Neural progenitor cell (in vitro differentiated cells): ENCODE data around the gene FBLN1. TPM values are rescaled to one million over a fixed set of nuclear protein-coding genes. Genes with fewer than 3 reads are reported as not detected.
A peak's percentile ranks its signal among the peaks of the same experiment; 100 is the strongest.
"Not testable (repeated sequence)": the region's sequence is repeated elsewhere in the genome, so short reads cannot be mapped to it uniquely, and the experiment has no call there.

ENCODE experiments used
- DNase-seq: peaks from one replicate; pipeline ENCODE4 v3.0.0-alpha.2; 2016; ENCODE audit warnings: low spot score
- H2AFZ ChIP-seq: fragments of 200-600 bp; sonication (generic); replicated peaks from 2 replicates; pipeline ENCODE4 v1.6.1; 2016; ENCODE audit warnings: antibody characterized with exemption
- H3F3A ChIP-seq: fragments of 200-600 bp; sonication (generic); 2 replicates; pipeline ENCODE4 v1.6.1; 2016; ENCODE audit warnings: antibody characterized with exemption, low read depth
- H3K27ac ChIP-seq: fragments of 200-600 bp; sonication (generic); 2 replicates; pipeline ENCODE4 v1.5.1; 2016; ENCODE audit warnings: mild to moderate bottlenecking
- H3K27me3 ChIP-seq: fragments of 200-600 bp; sonication (generic); 2 replicates; pipeline ENCODE4 v1.6.1; 2016; ENCODE audit warnings: mild to moderate bottlenecking, moderate library complexity
- H3K36me3 ChIP-seq: fragments of 200-600 bp; sonication (generic); 2 replicates; pipeline ENCODE4 v1.5.1; 2016
- H3K4me1 ChIP-seq: fragments of 200-600 bp; sonication (generic); 2 replicates; pipeline ENCODE4 v1.6.1; 2016; ENCODE audit warnings: mixed run types
- H3K4me2 ChIP-seq: fragments of 200-600 bp; sonication (generic); 2 replicates; pipeline ENCODE4 v1.6.1; 2016
- H3K4me3 ChIP-seq: fragments of 200-600 bp; sonication (generic); 2 replicates; pipeline ENCODE4 v1.5.1; 2016
- H3K79me2 ChIP-seq: fragments of 200-600 bp; sonication (generic); 2 replicates; pipeline ENCODE4 v1.6.1; 2016; ENCODE audit warnings: low read depth
- H3K9ac ChIP-seq: fragments of 200-600 bp; sonication (generic); 2 replicates; pipeline ENCODE4 v1.6.1; 2016
- H3K9me3 ChIP-seq: fragments of 200-600 bp; sonication (generic); 2 replicates; pipeline ENCODE4 v1.5.1; 2016; ENCODE audit warnings: low read depth
- H4K20me1 ChIP-seq: fragments of 200-600 bp; sonication (generic); 2 replicates; pipeline ENCODE4 v1.6.1; 2016; ENCODE audit warnings: low read depth
- H3K27ac Mint-ChIP-seq: 3 replicates; pipeline ENCODE4 v1.8.0; 2021; ENCODE audit warnings: mixed read lengths
- H3K27me3 Mint-ChIP-seq: 2 replicates; pipeline ENCODE4 v1.8.0; 2022; ENCODE audit warnings: low read depth, mild to moderate bottlenecking, inconsistent platforms, moderate library complexity, mixed read lengths; ENCODE audit not compliant: insufficient read depth
- H3K36me3 Mint-ChIP-seq: 3 replicates; pipeline ENCODE4 v1.8.0; 2021; ENCODE audit warnings: mixed read lengths
- H3K4me1 Mint-ChIP-seq: 3 replicates; pipeline ENCODE4 v1.8.0; 2021; ENCODE audit warnings: mixed read lengths
- H3K4me3 Mint-ChIP-seq: 3 replicates; pipeline ENCODE4 v1.8.0; 2021; ENCODE audit warnings: mild to moderate bottlenecking, moderate library complexity, mixed read lengths
- H3K9me3 Mint-ChIP-seq: 3 replicates; pipeline ENCODE4 v1.8.0; 2020; ENCODE audit warnings: mixed read lengths
- CTCF ChIP-seq: fragments of 200-600 bp; sonication (generic); IDR thresholded peaks from 2 replicates; pipeline ENCODE4 v1.5.1; 2017; ENCODE audit warnings: antibody characterized with exemption, mild to moderate bottlenecking
- EZH2 ChIP-seq: fragments of 200-600 bp; sonication (generic); IDR thresholded peaks from 2 replicates; pipeline ENCODE4 v1.6.1; 2017; ENCODE audit warnings: antibody characterized with exemption, mild to moderate bottlenecking, moderate library complexity
- EZH2phosphoT487 ChIP-seq: fragments of 200-600 bp; sonication (generic); IDR thresholded peaks from 2 replicates; pipeline ENCODE4 v1.6.1; 2017; ENCODE audit warnings: antibody characterized with exemption
- total RNA-seq: library from RNA; depleted of rRNA; stranded (reverse); fragments of >200 nt; gene quantifications from 2 replicates; pipeline ENCODE4 v1.2.3, GENCODE V29; 2015; ENCODE audit warnings: low replicate concordance

The FBLN1 gene
- total RNA-seq, 1 donor from 2014 or later = 84.3 TPM

- DNase-seq = no peak
These were observed 85.2 kb downstream of the FBLN1 start for GRCh38 chr22:45587638-45588505.

GRCh38 chr22:45589556-45589955 is 86.9 kb downstream of the FBLN1 start:
- H4K20me1 ChIP-seq = peaks cover 9% of the 10 kb centered on the region
- no peaks in the 10 kb centered on the region for H3K36me3 Mint-ChIP-seq
- peaks cover 7% of the 10 kb centered on the region for H3K27me3 Mint-ChIP-seq
- H3K36me3 ChIP-seq = no peaks in the 10 kb centered on the region
- H3K27ac ChIP-seq = no peak overlapping the region
- no peak overlapping the region for H2AFZ ChIP-seq
- H3K4me3 Mint-ChIP-seq = no peak overlapping the region
- peaks cover 7% of the 10 kb centered on the region for H3K4me1 ChIP-seq
- DNase-seq = no peak
- no peak overlapping the region for H3K9ac ChIP-seq
- TF ChIP-seq EZH2phosphoT487 (no peak), EZH2 (no peak), CTCF (no peak)
- peaks cover 16% of the 10 kb centered on the region for H3K4me1 Mint-ChIP-seq
- no peaks in the 10 kb centered on the region for H3K79me2 ChIP-seq
- H3K27ac Mint-ChIP-seq = no peak overlapping the region
- no peaks in the 10 kb centered on the region for H3K9me3 Mint-ChIP-seq
- no peaks in the 10 kb centered on the region for H3F3A ChIP-seq
- H3K4me2 ChIP-seq = no peak overlapping the region
- no peaks in the 10 kb centered on the region for H3K27me3 ChIP-seq
- no peak overlapping the region for H3K4me3 ChIP-seq
- H3K9me3 ChIP-seq = no peaks in the 10 kb centered on the region

More at GRCh38 chr22:45587638-45588505, 85.2 kb downstream of the FBLN1 start:
- Mint-ChIP-seq H3K27ac (peak overlapping the region; percentile 28), H3K36me3 (no peaks in the 10 kb centered on the region), H3K4me1 (peaks cover 16% of the 10 kb centered on the region), H3K9me3 (no peaks in the 10 kb centered on the region), H3K4me3 (no peak overlapping the region), H3K27me3 (peaks cover 4% of the 10 kb centered on the region)
- H3K4me2 ChIP-seq = no peak overlapping the region
- no peak overlapping the region for H3K9ac ChIP-seq
- no peak overlapping the region for H3K4me3 ChIP-seq
- peaks cover 9% of the 10 kb centered on the region for H4K20me1 ChIP-seq
- no peaks in the 10 kb centered on the region for H3K79me2 ChIP-seq
- no peak overlapping the region for H2AFZ ChIP-seq
- H3K4me1 ChIP-seq = peaks cover 7% of the 10 kb centered on the region
- H3K27ac ChIP-seq = no peak overlapping the region
- H3K9me3 ChIP-seq = no peaks in the 10 kb centered on the region
- no peaks in the 10 kb centered on the region for H3K36me3 ChIP-seq
- no peak for TF ChIP-seq EZH2phosphoT487
- H3K27me3 ChIP-seq = no peaks in the 10 kb centered on the region
- no peaks in the 10 kb centered on the region for H3F3A ChIP-seq

- H3K4me2 ChIP-seq = no peak overlapping the region
- peaks cover 7% of the 10 kb centered on the region for H3K27me3 Mint-ChIP-seq
- H3K4me3 Mint-ChIP-seq = no peak overlapping the region
- no peaks in the 10 kb centered on the region for H3K79me2 ChIP-seq
- H4K20me1 ChIP-seq = peaks cover 9% of the 10 kb centered on the region
- no peaks in the 10 kb centered on the region for H3K36me3 ChIP-seq
- H3K4me3 ChIP-seq = no peak overlapping the region
- no peak overlapping the region for H3K9ac ChIP-seq
- H3K27ac Mint-ChIP-seq = peak overlapping the region; percentile 43
- no peaks in the 10 kb centered on the region for H3K9me3 Mint-ChIP-seq
- H3K27ac ChIP-seq = no peak overlapping the region
- H3F3A ChIP-seq = no peaks in the 10 kb centered on the region
- H3K4me1 ChIP-seq = peaks cover 7% of the 10 kb centered on the region
- no peaks in the 10 kb centered on the region for H3K9me3 ChIP-seq
- H3K27me3 ChIP-seq = no peaks in the 10 kb centered on the region
- H3K4me1 Mint-ChIP-seq = peaks cover 16% of the 10 kb centered on the region
- no peak overlapping the region for H2AFZ ChIP-seq
- no peak for DNase-seq
- H3K36me3 Mint-ChIP-seq = no peaks in the 10 kb centered on the region
- TF ChIP-seq EZH2phosphoT487 (no peak), EZH2 (no peak)
These were observed 87.6 kb downstream of the FBLN1 start for GRCh38 chr22:45590262-45590661.

- not testable (repeated sequence) for H4K20me1 ChIP-seq, H3K9me3 Mint-ChIP-seq, H3K4me3 Mint-ChIP-seq, H2AFZ ChIP-seq, DNase-seq, H3K4me1 ChIP-seq, H3K27me3 ChIP-seq, H3K36me3 ChIP-seq, H3K4me3 ChIP-seq, H3K27ac Mint-ChIP-seq, H3K9me3 ChIP-seq, H3K27ac ChIP-seq, H3K4me2 ChIP-seq, H3K9ac ChIP-seq, H3K36me3 Mint-ChIP-seq, H3F3A ChIP-seq, H3K79me2 ChIP-seq, H3K27me3 Mint-ChIP-seq
- H3K4me1 Mint-ChIP-seq = peaks cover 16% of the 10 kb centered on the region
These were observed 89.0 kb downstream of the FBLN1 start for GRCh38 chr22:45591633-45592213.
